GM18519 (cell line): ENCODE data around the gene CMAS.
"Not testable (repeated sequence)": the region's sequence is repeated elsewhere in the genome, so short reads cannot be mapped to it uniquely, and the experiment has no call there.

Experiments
- ATAC-seq: cut with Tn5 transposase; IDR thresholded peaks from one replicate; pipeline ENCODE4 v1.9.1; 2021; ENCODE audit warnings: mild to moderate bottlenecking, moderate library complexity; ENCODE audit not compliant: unreplicated experiment, low FRiP score

CMAS gene

GRCh38 chr12:22046090-22046967 is at the start of gene CMAS:
Gene CMAS (plus strand): TSS chr12:22046218. CDS start chr12:22046304, 86 bp downstream.
- ATAC-seq: peak; percentile 68

DNA sequence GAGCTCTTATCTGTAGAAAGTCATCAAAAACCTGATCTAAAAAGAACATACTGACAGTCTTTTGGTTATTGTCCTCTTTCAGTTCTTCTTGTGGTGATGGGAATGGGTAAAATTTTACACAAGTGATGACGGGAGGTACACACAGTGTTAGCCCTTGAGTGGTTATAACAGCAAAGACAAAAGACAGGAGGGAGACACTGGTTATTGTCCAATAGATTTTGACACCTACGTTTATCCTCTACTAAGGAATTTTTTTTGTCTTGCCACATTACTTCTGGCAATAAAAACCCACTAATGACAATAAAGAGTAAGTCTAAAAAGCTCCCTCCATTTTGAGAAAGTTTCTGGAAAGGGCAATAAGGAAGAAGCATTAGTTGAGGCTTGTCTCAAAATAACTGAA is 47.7 kb upstream of the CMAS start:
- no peak for ATAC-seq

DNA sequence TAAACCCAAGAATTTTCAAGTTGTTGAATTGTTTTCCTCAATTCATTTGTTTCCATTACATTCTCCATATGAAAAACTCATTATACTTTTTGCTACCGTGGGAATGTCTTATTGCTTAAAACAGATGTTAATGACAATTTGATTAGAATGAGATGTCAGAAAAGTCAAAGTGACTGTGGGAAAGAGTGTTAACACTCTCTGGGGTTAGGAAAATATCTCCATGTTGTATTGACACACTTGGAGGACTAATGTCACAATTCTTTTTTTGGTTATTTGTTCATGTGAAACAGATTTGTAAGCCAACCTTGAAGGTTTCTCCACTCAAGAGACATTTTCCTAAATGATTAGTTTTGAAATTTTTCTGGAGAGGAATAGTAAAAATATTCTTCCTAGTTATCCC is 47.2 kb upstream of the CMAS start:
- no peak for ATAC-seq

DNA sequence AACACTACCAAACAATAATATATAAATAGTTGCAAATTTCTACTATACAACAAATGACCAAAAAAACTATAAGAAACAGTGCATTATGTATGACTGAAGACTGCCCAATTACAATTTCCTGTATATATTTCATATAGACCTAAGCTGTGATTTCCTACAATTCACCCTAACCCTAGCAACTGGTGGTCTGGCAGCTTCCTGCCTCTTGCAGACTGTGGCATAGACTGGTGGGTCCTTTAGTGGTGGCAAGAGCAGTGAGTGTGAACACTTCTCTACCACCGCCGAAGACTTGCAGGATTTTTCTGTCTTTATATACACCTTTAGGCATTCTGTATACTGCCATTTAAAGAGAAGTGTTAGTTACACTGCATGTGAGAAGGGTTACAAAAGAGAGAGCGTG is 43.6 kb upstream of the CMAS start:
- ATAC-seq: no peak

DNA sequence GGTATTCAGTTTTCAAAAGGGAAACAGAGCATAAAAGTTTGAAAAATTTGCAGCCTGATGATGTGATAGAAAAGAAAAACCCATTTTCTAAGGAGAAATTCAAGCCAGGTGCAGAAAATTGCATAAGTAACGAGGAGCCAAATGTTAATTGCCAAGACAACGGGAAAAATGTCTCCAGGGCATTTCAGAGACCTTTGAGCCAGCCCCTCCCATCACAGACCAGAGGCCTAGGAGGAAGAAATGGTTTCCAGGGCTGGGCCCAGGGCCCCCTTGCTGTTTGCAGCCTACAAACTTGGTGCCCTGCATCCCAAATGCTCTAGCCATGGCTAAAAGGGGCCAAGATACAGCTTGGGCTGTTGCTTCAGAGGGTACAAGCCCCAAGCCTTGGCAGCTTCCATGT is 38.2 kb upstream of the CMAS start:
- ATAC-seq: not testable (repeated sequence)

DNA sequence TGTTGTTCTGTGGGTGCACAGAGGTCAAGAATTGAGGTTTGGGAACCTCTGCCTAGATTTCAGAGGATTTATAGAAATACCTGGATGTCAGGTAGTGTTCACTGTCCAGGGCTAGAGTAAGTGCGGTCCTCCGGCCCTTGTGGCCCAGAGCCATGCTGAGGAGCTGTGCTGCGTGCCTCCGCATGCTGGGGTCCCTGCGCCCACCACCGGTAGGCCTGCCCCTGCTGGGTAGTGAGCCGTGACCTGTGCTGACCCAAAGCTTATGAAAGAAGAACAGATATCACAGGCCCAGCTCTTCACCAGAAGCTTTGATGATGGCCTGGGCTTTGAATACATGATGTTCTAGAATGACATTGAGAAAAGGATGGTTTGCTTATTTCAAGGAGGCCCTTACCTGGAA is 37.8 kb upstream of the CMAS start:
- ATAC-seq: no peak

- no peak for ATAC-seq
Measured at GRCh38 chr12:22014041-22014782, 31.8 kb upstream of the CMAS start.

DNA sequence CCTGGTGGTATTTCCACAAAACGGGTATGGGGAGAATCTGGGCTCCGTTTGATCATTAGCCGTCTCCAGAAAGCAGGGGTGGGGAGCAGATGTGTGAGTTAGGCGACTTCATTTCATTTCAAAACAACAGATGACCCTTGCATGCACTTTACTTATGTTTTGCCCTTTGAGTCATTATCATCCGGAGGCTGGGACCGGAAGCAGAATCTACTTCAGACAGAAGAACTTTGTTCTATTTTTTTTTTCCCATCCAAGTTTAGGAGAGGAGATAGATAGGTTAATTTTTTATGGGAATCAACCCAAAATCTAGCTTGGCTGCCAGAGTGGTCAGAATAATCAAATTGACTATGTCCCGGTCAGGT is 31.3 kb upstream of the CMAS start:
- ATAC-seq: no peak

DNA sequence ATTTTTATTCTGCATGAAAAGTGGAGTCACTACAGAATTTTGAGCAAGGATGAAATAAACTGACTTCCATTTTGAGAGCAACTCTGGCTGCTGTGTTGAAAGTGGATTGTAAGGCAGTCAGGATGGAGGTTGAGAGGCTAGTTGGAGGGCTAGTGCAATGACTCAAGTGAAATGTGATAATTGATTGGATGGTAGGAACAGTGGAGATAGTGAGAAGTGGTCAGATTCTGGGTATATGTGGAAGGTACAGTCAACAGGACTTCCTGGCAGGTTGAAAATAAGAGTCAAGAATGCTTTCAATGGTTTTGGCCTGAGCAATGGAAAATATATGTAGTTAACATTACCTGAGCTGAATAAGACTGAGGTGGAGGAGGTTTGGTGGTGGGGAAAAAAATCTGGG is 29.0 kb upstream of the CMAS start:
- no peak for ATAC-seq

GRCh38 chr12:22018860-22019259 is 27.2 kb upstream of the CMAS start:
- no peak for ATAC-seq

DNA sequence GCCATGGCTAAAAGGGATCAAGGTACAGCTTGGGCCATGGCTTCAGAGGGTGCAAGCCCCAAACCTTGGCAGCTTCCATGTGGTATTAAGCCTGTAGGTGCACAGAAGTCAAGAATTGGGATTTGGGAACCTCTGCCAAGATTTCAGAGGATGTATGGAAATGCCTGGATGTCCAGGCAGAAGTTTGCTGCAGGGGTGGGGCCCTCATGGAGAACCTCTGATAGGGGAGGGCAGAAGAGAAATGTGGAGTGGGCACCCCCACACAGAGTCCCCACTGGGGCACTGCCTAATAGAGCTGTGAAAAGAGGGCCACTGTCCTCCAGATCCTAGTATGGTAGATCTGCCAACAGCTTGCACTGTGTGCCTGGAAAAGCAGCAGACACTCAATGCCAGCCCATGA is 22.5 kb upstream of the CMAS start:
- ATAC-seq: not testable (repeated sequence)

DNA sequence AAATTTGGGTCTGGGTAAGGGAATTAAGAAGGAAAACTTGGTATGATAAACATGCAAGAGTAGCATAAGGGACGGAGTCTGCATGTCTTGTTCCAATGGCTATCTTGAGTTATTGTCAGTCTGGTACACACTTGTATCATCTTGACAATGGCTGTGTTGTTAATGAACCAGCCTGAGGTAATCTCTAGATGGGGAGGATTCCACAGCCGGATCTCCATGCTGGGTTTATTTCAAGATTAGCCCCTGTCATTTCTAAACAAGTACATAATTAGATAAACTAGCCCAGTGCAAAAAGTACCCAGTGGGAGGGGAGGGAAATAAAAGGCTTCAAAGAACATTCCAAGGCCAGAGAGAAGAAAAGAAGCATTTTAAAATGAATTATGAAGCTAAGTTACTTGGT is 16.5 kb upstream of the CMAS start:
- ATAC-seq: no peak

- no peak for ATAC-seq
Measured at GRCh38 chr12:22029991-22030390, 16.0 kb upstream of the CMAS start.

GRCh38 chr12:22032732-22033131 is 13.3 kb upstream of the CMAS start:
- no peak for ATAC-seq

DNA sequence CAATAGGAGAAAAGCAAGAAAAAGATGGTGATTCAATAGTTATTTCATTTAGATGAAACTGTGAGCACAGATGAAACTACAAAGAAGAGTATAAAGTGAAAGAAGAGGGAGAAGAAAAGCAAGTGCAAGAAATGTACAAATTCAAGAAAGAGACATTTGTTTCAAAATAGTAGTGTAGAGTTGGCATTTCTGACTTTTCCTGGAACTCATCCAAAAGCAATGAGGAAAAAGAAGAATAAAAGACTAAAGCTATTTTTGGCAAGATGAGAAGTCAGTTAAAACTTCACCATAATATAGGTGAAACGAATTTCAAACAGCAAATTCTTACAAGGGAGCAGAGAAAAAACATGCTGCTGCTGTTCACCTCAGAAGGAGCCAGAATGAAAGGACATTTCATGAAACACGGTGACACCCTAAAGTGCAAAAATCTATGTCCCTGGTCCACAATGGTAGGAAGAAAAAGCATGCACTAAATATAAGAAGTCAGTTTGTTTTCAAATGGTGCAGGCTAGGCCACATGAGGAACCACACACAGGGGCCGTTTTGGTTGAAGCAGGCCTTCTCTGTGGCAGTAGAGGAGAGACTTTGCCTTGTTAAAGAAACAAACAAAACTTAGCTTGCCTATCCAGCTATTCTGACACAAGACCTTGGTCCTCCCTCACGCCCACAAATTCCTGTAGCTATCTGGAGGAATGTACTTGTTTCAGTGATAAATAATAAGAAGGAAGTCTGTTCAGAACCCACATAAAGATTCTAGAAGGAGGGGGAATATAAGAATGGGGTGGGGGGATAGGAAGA is 11.1 kb upstream of the CMAS start:
- ATAC-seq: no peak

DNA sequence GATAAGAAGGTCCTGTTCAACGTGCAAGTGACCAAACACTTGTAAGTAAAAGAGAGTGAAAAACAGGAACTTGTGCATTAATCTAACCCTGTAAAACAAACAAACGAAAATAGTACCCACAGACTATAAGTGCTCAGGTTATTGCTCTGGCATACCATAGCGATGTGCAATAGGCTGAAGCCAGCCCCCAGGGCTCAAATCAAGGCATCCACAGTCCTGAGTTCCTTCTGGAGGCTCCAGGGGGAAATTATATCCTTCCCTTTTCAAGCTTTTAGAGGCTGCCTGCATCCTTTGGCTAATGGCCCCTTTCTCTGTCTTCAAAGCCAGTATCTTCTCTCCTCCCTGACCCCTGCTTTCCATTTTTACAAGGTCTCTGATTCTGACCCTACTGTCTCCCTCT is 8.1 kb upstream of the CMAS start:
- ATAC-seq: no peak

DNA sequence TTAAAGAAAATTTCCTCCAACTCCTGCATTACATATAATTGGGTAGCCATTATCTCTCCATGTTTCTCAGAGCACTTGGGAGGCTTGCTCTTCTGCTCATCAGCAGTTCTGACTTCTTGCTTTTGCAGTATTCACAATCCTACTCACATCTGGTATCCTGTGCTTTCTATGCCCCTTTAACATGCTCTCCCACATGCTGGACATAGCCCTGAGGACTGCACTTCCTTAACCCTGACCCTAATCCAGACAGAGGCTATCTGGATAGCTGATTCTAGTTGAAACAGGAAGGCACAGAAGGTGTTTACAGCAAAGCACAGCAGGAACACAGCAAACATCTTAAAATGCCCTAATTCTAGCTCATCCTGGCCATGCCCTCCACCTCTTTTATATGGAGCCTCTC is 7.3 kb upstream of the CMAS start:
- ATAC-seq: no peak

DNA sequence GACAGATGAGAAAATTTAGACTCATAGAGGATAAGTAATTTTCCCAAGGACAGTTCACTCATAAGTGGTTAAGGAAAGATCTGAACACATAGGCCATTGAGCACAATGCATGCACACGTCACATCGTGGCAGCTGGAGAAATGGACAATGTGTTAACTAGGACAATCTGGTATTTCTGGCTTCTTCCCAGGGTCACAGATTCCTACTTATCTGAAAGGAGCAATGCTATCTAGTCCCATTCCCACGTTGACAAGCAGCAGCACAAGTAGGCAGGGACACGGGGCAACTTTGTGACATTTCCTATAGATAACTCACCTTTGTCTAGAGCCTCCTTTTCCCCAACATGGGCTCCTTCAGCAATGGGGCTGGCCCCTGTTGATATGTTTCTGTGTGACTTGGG is 6.7 kb upstream of the CMAS start:
- no peak for ATAC-seq

DNA sequence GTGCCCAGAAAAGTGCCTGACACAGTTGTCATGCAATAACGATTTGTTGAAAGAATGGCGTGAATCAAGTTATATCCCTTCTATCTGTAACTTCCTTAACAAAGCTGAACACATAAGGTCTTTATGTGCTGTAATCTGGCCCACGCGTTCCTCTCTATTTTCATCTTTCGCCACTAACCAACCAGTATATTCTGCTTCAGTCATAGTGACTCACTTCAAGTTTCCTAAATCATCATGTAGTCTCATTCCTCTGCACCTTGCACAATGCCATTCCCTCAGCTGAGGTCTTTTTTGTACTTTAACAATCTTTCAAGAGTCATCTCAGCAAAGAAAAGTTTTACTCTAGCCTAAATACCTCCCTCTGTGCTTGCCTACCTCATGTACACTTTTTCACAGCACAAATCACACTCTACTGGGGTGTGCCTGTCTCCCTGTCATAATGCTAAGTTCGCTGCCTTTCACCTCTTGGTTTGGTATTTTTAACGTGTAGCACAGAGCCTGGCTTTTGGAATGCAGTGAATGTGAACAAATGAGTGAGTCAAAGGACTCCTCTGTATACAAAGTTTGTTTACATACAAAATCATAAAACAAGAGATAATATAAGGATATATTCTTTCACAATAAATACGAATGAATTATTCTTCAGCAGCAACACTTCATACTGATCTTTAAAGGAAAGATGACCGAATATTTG is 2.9 kb upstream of the CMAS start:
- ATAC-seq: no peak

DNA sequence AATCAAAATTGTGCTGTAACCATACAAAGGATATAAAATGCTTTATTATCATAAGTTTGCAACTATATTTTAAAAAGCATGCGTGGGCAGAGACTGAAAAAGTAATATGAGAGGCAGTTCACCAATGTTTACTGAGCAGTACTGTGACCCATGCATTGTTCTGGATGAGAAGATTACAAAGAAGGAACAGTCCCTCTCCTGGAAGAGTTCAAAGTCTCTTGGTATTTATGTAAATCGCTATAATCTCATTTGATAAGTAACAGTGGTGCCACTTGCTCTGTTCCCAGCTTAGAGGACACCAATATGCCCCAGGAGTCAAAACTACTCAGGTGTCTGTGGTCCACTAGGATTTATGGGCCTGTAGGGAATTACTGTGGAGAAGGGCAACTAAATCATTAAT is 2.1 kb upstream of the CMAS start:
- no peak for ATAC-seq

DNA sequence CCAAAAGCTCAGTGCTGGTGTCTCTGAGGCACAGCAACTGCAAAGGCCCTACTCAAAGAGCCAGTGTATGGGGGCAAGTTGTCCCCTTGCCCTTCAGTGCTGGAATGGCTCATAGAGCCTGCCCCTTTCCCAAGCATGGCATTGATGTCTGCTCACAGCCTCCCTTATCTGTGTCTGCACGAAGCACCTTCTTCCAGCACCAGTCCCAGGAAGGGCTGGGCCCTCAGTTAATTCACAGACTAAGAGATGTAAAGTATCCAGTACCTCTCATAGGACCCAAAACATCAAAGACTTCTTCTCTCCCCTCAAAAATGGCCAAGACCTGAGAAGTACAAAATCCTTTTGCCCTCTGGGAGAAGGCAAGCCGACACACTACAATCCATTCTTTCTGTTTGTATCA is 1.6 kb upstream of the CMAS start:
- ATAC-seq: no peak
